Aorta (tissue), 5 donors: ENCODE measurements around the gene ADCY5. TPM values are rescaled to one million over a fixed set of nuclear protein-coding genes. Genes with fewer than 3 reads are reported as not detected.

ENCODE experiments used
- ATAC-seq: fragments of 200-7000 bp; cut with Tn5 transposase; one replicate; pipeline ENCODE4 v1.9.1; 2022; ENCODE audit warnings: moderate library complexity; ENCODE audit not compliant: low FRiP score
- DNase-seq, 2 donors: peaks; one replicate each; pipeline ENCODE4 v3.0.0-alpha.2; 2020
- H3K27ac ChIP-seq, 2 donors: one replicate each; pipeline ENCODE4 v1.5.1; 2013; ENCODE audit warnings: low read length in 2 of 2, mild to moderate bottlenecking in 2 of 2, moderate library complexity in 2 of 2, control low read depth in 1 of 2, inconsistent platforms in 1 of 2, low read depth in 1 of 2
- H3K27me3 ChIP-seq, 2 donors: one replicate each; pipeline ENCODE4 v1.6.1; 2013; ENCODE audit warnings: control low read depth in 1 of 2, low read length in 1 of 2, mild to moderate bottlenecking in 1 of 2, moderate library complexity in 1 of 2; ENCODE audit not compliant: insufficient read depth in 2 of 2, control insufficient read depth in 1 of 2
- H3K36me3 ChIP-seq, 2 donors: one replicate each; pipeline ENCODE4 v1.6.1; 2013; ENCODE audit warnings: control low read depth in 1 of 2, low read length in 1 of 2, mild to moderate bottlenecking in 1 of 2; ENCODE audit not compliant: insufficient read depth in 2 of 2, control insufficient read depth in 1 of 2
- H3K4me1 ChIP-seq, 2 donors: one replicate each; pipeline ENCODE4 v1.6.1; 2013; ENCODE audit warnings: low read length in 2 of 2, control low read depth in 1 of 2, mild to moderate bottlenecking in 1 of 2, moderate library complexity in 1 of 2; ENCODE audit not compliant: insufficient read depth in 2 of 2, control insufficient read depth in 1 of 2
- H3K4me3 ChIP-seq, 2 donors: one replicate each; pipeline ENCODE4 v1.5.1; 2013; ENCODE audit warnings: low read length in 2 of 2, control low read depth in 1 of 2, mild to moderate bottlenecking in 1 of 2
- H3K9me3 ChIP-seq: one replicate; pipeline ENCODE4 v1.6.1; 2013; ENCODE audit warnings: mild to moderate bottlenecking, low read length; ENCODE audit not compliant: control insufficient read depth
- WGBS, 2 donors: extraction: QIAGEN DNeasy Blood & Tissue Kit; methylation state at CpG; one replicate each; pipeline ENCODE4 v1.1.7; 2013; 5-methylcytosine and 5-hydroxymethylcytosine counted together
- intact Hi-C, 2 donors: fragments of 100-400 bp; cut with DNase I; formaldehyde crosslinking; loops; one replicate each; pipeline versions ENCODE4 v1.14.2 to v1.15.0; 2022
- polyA plus RNA-seq, 2 donors: library from polyadenylated mRNA; stranded (reverse); fragments of 200-250 nt; gene quantifications; one replicate each; pipeline ENCODE4 v1.2.3, GENCODE V29; 2013
- total RNA-seq, 2 donors: library from RNA; stranded (reverse); fragmentation: NEBNext Ultra II Directional; extraction: Animal tissue kit (Norgen Biotek cat#: 25700); gene quantifications; one replicate each; pipeline ENCODE4 v1.2.1, GENCODE V29; 2021
- donor health status: healthy with polysubstance abuse.
- donor health status: Bipolar disorder and iron deficiency.
- donor health status: DM: no; HTN: no; CAD: no.
- donor health status: DM: no; HTN: no; CAD: no.
- donor health status: DM: yes; HTN: yes; CAD: no.

The ADCY5 gene
- total and polyA plus RNA-seq, 4 donors, result 6.6 to 72.7 (median 40.9) TPM

GRCh38 chr3:123332124-123332641 lies 116.7 kb downstream of the ADCY5 start:
- DNase-seq, result peak in 1 of 2 donors; percentile 76
- peak overlapping the region in 1 of 2 donors; percentile 65 for H3K27ac ChIP-seq
- peak; percentile 16 for ATAC-seq

DNA sequence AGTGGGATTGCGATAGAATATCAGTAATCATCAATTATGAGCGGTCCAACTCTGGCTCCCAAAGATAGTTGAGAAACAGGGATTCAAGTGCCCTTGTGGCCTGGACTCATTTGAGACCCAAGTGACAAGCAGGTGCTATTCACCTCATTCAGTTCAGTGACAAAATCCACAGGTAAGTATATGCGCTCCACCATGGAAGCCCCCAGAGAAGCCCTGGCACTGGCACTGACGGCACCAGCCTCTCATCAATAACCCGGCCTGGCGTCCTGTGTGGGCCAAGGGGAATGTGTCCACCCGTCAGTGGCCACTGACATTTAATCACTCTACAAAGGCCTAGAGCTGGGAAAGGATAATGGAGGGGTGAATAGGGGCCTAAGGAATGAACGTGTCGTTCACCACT lies 117.2 kb downstream of the ADCY5 start:
- no peaks in the 10 kb centered on the region for H3K9me3 ChIP-seq
- H3K27me3 ChIP-seq, result no peaks in the 10 kb centered on the region
- ATAC-seq (no peak), DNase-seq (peak in 1 of 2 donors; percentile 45)
- H3K4me1 ChIP-seq, result no peaks in the 10 kb centered on the region
- WGBS, 2 donors, result 82 to 83% methylated on average over 9 of the region's 9 CpGs
- H3K4me3 ChIP-seq, result no peak overlapping the region
- H3K27ac ChIP-seq, result peak overlapping the region in 1 of 2 donors; percentile 89
- no peaks in the 10 kb centered on the region for H3K36me3 ChIP-seq
- intact Hi-C loops, result loop anchor here (2.0 to 5.0 kb wide), 4 partner anchors 36 to 157 kb away; partner anchors contain the start of gene ADCY5 (in 1 of the 2)

More at GRCh38 chr3:123332124-123332641, 116.7 kb downstream of the ADCY5 start:
- no peaks in the 10 kb centered on the region for H3K36me3 ChIP-seq
- no peaks in the 10 kb centered on the region for H3K4me1 ChIP-seq
- H3K4me3 ChIP-seq, result no peak overlapping the region
- no peaks in the 10 kb centered on the region for H3K9me3 ChIP-seq
- 75 to 79% methylated on average over 15 of the region's 15 CpGs for WGBS, 2 donors
- no peaks in the 10 kb centered on the region for H3K27me3 ChIP-seq
- intact Hi-C loops, result loop anchor here (5.0 kb wide), 3 partner anchors 35 to 115 kb away; partner anchors contain the start of gene ADCY5 (in 1 of the 2)

- WGBS, 2 donors, result 4 to 13% methylated on average over 8 of the region's 8 CpGs
Observed at GRCh38 chr3:123331006-123331405, 117.9 kb downstream of the ADCY5 start.

GRCh38 chr3:123330441-123330991 lies 118.4 kb downstream of the ADCY5 start:
- 9% methylated on average over 15 of the region's 15 CpGs for WGBS, 2 donors
- no peaks in the 10 kb centered on the region for H3K9me3 ChIP-seq
- H3K4me3 ChIP-seq, result no peak overlapping the region
- ATAC-seq, result peak; percentile 63
- intact Hi-C loops, result loop anchor here (1.0 to 5.0 kb wide), 5 partner anchors 37 to 158 kb away; partner anchors contain the start of gene ADCY5 (in 2 of the 2)
- H3K27ac ChIP-seq, result peak overlapping the region; percentile 77 to 95
- H3K27me3 ChIP-seq, result no peaks in the 10 kb centered on the region
- DNase-seq, result peak; percentile 80
- H3K4me1 ChIP-seq, result no peaks in the 10 kb centered on the region
- no peaks in the 10 kb centered on the region for H3K36me3 ChIP-seq

More at GRCh38 chr3:123331006-123331405, 117.9 kb downstream of the ADCY5 start:
- H3K27me3 ChIP-seq, result no peaks in the 10 kb centered on the region
- peak overlapping the region; percentile 77 to 95 for H3K27ac ChIP-seq
- H3K9me3 ChIP-seq, result no peaks in the 10 kb centered on the region
- no peak overlapping the region for H3K4me3 ChIP-seq
- DNase-seq (peak in 1 of 2 donors; percentile 82), ATAC-seq (no peak)
- H3K36me3 ChIP-seq, result no peaks in the 10 kb centered on the region
- intact Hi-C loops, result loop anchor here (2.0 to 5.0 kb wide), 4 partner anchors 36 to 158 kb away; partner anchors contain the start of gene ADCY5 (in 1 of the 2)
- no peaks in the 10 kb centered on the region for H3K4me1 ChIP-seq

DNA sequence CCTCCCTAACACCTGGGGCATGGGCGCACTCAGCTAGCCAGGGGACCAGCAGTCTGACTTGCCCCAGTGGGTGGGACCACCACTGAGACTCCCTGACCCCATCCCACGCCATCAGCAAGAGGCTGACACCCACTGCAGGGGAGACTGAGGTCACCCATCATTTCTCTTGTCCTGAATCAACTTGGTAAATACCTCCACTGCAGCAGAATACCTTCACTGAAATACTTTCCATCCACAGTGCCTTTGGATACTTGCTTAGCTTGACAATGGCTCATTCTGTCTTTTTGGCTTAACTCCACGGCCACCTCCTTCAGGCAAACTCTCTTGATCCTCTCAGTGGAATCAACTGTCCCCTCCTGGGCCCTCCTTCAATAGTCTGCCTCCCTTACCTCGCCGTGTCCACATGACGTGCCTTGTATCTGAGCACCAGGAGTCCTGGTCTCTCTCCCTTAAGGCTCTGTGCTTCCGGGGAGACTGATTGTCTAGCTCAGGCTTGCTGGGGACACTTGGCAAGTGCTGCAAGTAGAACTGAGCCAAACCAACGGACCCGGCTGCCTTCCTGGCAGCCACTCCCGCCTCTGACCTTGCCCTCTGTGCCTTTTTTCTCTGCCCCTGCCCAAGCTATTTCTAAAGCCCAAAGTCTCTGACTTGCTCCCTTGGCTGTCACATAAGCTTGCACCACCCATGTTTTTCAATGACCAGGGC lies 119.1 kb downstream of the ADCY5 start:
- Histone ChIP-seq H3K4me1 (no peaks in the 10 kb centered on the region), H3K27me3 (no peaks in the 10 kb centered on the region), H3K4me3 (no peak overlapping the region), H3K36me3 (no peaks in the 10 kb centered on the region), H3K9me3 (no peaks in the 10 kb centered on the region), H3K27ac (peak overlapping the region; percentile 77 to 95)
- ATAC-seq, result peak; percentile 21
- peak; percentile 43 to 58 for DNase-seq
- intact Hi-C loops, result loop anchor here (1.0 to 5.0 kb wide), 7 partner anchors 38 to 229 kb away; partner anchors contain the start of gene ADCY5 (in 2 of the 2)
- 28 to 31% methylated on average over 10 of the region's 10 CpGs for WGBS, 2 donors

DNA sequence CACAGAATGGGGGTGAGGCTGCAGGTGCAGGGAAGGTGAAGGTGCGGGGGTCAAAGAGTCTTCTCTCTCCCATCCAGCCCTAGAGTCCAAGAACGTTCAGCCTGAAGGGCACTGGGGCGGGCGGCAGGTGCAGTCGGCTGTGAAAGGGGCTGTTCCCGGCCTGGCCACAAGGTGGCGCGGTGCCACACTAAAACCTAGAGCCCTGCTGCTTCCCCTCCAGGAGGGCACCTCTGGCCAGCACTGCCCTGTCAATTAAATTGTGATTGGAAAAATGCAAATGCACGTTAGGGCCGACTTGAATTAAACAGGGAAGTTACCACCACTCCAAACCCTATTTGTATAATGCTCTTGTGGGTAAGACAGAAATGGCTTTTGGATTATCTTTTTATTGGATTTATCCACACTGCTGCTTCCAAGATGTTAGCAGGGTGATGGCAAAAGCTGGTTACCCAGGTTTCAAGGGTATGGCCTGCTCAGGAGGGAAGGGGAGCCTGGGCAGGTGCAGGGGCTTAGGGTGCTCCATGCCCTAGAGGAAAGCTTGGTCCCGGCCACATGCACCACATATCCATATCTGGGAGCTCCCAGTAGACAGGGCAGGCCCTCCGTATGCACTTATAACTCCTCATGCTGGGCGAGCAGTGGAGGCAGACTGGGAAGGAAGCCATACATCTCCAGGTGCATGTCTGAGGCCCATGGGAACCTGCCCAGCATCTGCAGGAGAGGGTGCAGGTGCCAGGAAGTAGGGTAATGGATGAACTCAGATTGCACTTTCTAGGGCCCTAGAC lies 119.8 kb downstream of the ADCY5 start:
- Histone ChIP-seq H3K4me3 (no peak overlapping the region), H3K27ac (peak overlapping the region in 1 of 2 donors; percentile 95), H3K9me3 (no peaks in the 10 kb centered on the region), H3K36me3 (no peaks in the 10 kb centered on the region), H3K27me3 (no peaks in the 10 kb centered on the region), H3K4me1 (no peaks in the 10 kb centered on the region)
- DNase-seq (peak; percentile 83 to 94), ATAC-seq (peak; percentile 79)
- WGBS, 2 donors, result 10 to 13% methylated on average over 13 of the region's 13 CpGs
- intact Hi-C loops, result loop anchor here (1.0 to 2.0 kb wide), 3 partner anchors 160 to 230 kb away; no protein-coding TSS in a partner anchor

DNA sequence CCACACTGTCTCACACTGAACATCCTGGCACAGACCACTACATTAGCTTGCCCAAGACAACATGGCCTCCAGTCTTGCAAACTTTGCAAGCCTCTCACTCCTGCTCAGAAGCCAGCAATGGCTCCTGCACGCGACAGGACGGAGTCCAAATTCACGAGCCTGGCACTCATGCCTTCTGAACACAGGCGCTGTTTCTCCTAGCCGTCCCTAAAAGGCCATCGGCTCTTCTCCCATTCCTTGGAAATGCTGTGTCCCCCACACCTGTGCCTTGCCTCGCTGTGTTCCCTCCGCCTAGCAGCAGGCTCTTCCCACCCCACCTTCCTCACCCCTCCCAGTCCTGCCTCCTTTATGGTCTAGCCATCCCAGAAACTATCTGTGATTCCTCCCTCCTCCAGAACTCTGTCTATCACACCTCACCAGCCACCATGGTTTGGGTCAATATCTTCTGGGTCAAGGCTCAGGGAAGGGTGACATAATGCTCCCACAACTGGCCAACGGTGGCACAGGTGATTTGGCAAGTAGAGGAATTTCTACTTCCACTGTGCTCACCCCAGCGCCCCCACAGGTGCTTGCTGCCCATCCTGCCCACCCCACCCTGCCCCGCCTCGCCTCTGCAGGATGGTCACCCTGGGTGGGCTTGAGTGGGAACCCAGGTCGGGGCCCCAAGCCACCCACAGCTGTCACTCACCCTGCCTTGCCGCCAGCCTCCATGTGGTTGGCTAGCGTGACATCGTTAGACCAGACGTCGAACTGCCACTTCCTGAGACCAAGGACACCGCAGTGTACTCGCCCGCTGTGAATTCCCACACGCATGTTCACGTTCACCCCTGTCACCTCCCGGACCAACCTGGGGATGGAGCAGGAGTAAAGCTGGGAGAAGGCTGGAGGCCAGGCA lies 120.7 kb downstream of the ADCY5 start:
- Histone ChIP-seq H3K4me3 (no peak overlapping the region), H3K36me3 (no peaks in the 10 kb centered on the region), H3K27me3 (no peaks in the 10 kb centered on the region), H3K4me1 (no peaks in the 10 kb centered on the region), H3K27ac (no peak overlapping the region), H3K9me3 (no peaks in the 10 kb centered on the region)
- WGBS, 2 donors, result 52 to 62% methylated on average over 25 of the region's 25 CpGs
- DNase-seq (peak in 1 of 2 donors; percentile 63), ATAC-seq (no peak)
- intact Hi-C loops, result loop anchor here (1.0 to 2.0 kb wide), 3 partner anchors 161 to 231 kb away; no protein-coding TSS in a partner anchor
